ENCODE results near the gene ARHGAP26. TPM values are rescaled to one million over a fixed set of nuclear protein-coding genes. Genes with fewer than 3 reads are reported as not detected.

Gene ARHGAP26
- total and polyA plus RNA-seq, 2 experiments from 2014 or later: 9.5 to 16.8 TPM

DNA sequence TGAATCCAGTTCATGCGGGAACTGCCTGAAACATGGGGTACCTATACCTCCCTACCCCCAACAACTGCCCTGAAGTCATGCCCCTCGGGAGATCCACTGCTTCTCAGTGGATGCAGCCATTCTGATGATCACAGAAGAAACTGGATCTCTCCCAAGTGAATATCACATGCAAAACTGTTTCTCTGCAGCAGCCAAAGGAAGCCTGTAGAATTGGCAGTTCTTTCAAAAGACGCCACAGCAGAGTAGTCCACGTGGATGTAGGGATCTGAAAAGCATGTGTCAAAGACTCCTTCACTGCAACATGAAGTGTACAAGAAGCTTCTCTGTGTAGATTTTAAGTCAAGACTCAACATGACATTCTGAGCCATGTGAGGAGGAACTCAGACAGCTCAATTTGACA, 346.6 kb downstream of the ARHGAP26 start:
- H3K4me1 Mint-ChIP-seq: peaks cover 34% of the 10 kb centered on the region
- peaks cover 5% of the 10 kb centered on the region; the same call in 1 of the 2 replicates for H3K9me2 ChIP-seq (ENCODE audit: insufficient read depth)
- no peaks in the 10 kb centered on the region for H3K79me2 ChIP-seq (replicated peaks; ENCODE audit: insufficient read depth)
- ATAC-seq: no peak
- H3K9me3 Mint-ChIP-seq: no peaks in the 10 kb centered on the region
- no peaks in the 10 kb centered on the region for H3K36me3 ChIP-seq (ENCODE audit: insufficient read depth)
- H3K4me2 ChIP-seq: no peak overlapping the region
- TF ChIP-seq ZNF114 (CRISPR knock-in tag; IDR thresholded peaks at IDR 0.05) (no peak), EZH2 (IDR thresholded peaks at IDR 0.05; ENCODE audit: low read depth, unreplicated experiment) (no peak)
- TF ChIP-seq, protein P1, sequence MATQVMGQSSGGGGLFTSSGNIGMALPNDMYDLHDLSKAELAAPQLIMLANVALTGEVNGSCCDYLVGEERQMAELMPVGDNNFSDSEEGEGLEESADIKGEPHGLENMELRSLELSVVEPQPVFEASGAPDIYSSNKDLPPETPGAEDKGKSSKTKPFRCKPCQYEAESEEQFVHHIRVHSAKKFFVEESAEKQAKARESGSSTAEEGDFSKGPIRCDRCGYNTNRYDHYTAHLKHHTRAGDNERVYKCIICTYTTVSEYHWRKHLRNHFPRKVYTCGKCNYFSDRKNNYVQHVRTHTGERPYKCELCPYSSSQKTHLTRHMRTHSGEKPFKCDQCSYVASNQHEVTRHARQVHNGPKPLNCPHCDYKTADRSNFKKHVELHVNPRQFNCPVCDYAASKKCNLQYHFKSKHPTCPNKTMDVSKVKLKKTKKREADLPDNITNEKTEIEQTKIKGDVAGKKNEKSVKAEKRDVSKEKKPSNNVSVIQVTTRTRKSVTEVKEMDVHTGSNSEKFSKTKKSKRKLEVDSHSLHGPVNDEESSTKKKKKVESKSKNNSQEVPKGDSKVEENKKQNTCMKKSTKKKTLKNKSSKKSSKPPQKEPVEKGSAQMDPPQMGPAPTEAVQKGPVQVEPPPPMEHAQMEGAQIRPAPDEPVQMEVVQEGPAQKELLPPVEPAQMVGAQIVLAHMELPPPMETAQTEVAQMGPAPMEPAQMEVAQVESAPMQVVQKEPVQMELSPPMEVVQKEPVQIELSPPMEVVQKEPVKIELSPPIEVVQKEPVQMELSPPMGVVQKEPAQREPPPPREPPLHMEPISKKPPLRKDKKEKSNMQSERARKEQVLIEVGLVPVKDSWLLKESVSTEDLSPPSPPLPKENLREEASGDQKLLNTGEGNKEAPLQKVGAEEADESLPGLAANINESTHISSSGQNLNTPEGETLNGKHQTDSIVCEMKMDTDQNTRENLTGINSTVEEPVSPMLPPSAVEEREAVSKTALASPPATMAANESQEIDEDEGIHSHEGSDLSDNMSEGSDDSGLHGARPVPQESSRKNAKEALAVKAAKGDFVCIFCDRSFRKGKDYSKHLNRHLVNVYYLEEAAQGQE (IDR thresholded peaks at IDR 0.05; ENCODE audit: unreplicated experiment): no peak
- TF ChIP-seq, protein P2, sequence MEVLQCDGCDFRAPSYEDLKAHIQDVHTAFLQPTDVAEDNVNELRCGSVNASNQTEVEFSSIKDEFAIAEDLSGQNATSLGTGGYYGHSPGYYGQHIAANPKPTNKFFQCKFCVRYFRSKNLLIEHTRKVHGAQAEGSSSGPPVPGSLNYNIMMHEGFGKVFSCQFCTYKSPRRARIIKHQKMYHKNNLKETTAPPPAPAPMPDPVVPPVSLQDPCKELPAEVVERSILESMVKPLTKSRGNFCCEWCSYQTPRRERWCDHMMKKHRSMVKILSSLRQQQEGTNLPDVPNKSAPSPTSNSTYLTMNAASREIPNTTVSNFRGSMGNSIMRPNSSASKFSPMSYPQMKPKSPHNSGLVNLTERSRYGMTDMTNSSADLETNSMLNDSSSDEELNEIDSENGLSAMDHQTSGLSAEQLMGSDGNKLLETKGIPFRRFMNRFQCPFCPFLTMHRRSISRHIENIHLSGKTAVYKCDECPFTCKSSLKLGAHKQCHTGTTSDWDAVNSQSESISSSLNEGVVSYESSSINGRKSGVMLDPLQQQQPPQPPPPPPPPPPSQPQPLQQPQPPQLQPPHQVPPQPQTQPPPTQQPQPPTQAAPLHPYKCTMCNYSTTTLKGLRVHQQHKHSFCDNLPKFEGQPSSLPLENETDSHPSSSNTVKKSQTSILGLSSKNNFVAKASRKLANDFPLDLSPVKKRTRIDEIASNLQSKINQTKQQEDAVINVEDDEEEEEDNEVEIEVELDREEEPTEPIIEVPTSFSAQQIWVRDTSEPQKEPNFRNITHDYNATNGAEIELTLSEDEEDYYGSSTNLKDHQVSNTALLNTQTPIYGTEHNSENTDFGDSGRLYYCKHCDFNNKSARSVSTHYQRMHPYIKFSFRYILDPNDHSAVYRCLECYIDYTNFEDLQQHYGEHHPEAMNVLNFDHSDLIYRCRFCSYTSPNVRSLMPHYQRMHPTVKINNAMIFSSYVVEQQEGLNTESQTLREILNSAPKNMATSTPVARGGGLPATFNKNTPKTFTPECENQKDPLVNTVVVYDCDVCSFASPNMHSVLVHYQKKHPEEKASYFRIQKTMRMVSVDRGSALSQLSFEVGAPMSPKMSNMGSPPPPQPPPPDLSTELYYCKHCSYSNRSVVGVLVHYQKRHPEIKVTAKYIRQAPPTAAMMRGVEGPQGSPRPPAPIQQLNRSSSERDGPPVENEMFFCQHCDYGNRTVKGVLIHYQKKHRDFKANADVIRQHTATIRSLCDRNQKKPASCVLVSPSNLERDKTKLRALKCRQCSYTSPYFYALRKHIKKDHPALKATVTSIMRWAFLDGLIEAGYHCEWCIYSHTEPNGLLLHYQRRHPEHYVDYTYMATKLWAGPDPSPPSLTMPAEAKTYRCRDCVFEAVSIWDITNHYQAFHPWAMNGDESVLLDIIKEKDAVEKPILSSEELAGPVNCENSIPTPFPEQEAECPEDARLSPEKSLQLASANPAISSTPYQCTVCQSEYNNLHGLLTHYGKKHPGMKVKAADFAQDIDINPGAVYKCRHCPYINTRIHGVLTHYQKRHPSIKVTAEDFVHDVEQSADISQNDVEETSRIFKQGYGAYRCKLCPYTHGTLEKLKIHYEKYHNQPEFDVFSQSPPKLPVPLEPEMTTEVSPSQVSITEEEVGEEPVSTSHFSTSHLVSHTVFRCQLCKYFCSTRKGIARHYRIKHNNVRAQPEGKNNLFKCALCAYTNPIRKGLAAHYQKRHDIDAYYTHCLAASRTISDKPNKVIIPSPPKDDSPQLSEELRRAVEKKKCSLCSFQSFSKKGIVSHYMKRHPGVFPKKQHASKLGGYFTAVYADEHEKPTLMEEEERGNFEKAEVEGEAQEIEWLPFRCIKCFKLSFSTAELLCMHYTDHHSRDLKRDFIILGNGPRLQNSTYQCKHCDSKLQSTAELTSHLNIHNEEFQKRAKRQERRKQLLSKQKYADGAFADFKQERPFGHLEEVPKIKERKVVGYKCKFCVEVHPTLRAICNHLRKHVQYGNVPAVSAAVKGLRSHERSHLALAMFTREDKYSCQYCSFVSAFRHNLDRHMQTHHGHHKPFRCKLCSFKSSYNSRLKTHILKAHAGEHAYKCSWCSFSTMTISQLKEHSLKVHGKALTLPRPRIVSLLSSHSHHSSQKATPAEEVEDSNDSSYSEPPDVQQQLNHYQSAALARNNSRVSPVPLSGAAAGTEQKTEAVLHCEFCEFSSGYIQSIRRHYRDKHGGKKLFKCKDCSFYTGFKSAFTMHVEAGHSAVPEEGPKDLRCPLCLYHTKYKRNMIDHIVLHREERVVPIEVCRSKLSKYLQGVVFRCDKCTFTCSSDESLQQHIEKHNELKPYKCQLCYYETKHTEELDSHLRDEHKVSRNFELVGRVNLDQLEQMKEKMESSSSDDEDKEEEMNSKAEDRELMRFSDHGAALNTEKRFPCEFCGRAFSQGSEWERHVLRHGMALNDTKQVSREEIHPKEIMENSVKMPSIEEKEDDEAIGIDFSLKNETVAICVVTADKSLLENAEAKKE (CRISPR knock-in tag; IDR thresholded peaks at IDR 0.05): no peak
- TF ChIP-seq, protein P3, sequence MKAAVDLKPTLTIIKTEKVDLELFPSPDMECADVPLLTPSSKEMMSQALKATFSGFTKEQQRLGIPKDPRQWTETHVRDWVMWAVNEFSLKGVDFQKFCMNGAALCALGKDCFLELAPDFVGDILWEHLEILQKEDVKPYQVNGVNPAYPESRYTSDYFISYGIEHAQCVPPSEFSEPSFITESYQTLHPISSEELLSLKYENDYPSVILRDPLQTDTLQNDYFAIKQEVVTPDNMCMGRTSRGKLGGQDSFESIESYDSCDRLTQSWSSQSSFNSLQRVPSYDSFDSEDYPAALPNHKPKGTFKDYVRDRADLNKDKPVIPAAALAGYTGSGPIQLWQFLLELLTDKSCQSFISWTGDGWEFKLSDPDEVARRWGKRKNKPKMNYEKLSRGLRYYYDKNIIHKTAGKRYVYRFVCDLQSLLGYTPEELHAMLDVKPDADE (IDR thresholded peaks at IDR 0.05): no peak
- DNase-seq (ENCODE audit: low spot score): no peak
- H3K27ac Mint-ChIP-seq: no peak overlapping the region
- peaks cover 35% of the 10 kb centered on the region for H3K4me1 ChIP-seq (ENCODE audit: insufficient read depth)
- no peak overlapping the region for H3K27ac ChIP-seq (ENCODE audit: low read depth)
- no peak overlapping the region for H2AFZ ChIP-seq
- no peak overlapping the region for H3K4me3 Mint-ChIP-seq
- no peaks in the 10 kb centered on the region for H3K27me3 ChIP-seq (ENCODE audit: insufficient read depth)
- no peaks in the 10 kb centered on the region; the same call in 2 of the 3 replicates for H3K36me3 Mint-ChIP-seq (ENCODE audit: low read depth)
- H3K27me3 Mint-ChIP-seq (ENCODE audit: insufficient read depth, low read depth, poor library complexity): peaks cover 4% of the 10 kb centered on the region
- H3K4me3 ChIP-seq: no peak overlapping the region
- no peaks in the 10 kb centered on the region for H4K20me1 ChIP-seq (replicated peaks; ENCODE audit: insufficient read depth)
- H3F3A ChIP-seq (replicated peaks; ENCODE audit: low read depth): no peaks in the 10 kb centered on the region

All from GM23338 (cell line).